ENCODE measurements around the gene CEP78.
"Not testable (repeated sequence)": the region's sequence is repeated elsewhere in the genome, so short reads cannot be mapped to it uniquely, and the experiment has no call there.

CEP78 gene

GRCh38 chr9:78235762-78236550 is at the start of gene CEP78:
Gene CEP78, plus strand, starts transcription at chr9:78236075. Its CDS starts 276 bp downstream, at chr9:78236351.
- Histone ChIP-seq H3K4me1 (peaks cover 28% of the 10 kb centered on the region), H3K9me3 (no peaks in the 10 kb centered on the region; the same call in 1 of the 2 replicates), H3K36me3 (replicated peaks) (peaks cover 12% of the 10 kb centered on the region), H3K27me3 (ENCODE audit: low read depth) (no peaks in the 10 kb centered on the region), H3K4me3 (peak within 1 kb of the TSS; percentile 73)
- peak; percentile 92 to 95 for DNase-seq (ENCODE audit: low spot score in 2 of 2)
- in situ Hi-C loops (cut with MboI; ENCODE audit: low sequenced_read_pairs), result no loop called here

DNA sequence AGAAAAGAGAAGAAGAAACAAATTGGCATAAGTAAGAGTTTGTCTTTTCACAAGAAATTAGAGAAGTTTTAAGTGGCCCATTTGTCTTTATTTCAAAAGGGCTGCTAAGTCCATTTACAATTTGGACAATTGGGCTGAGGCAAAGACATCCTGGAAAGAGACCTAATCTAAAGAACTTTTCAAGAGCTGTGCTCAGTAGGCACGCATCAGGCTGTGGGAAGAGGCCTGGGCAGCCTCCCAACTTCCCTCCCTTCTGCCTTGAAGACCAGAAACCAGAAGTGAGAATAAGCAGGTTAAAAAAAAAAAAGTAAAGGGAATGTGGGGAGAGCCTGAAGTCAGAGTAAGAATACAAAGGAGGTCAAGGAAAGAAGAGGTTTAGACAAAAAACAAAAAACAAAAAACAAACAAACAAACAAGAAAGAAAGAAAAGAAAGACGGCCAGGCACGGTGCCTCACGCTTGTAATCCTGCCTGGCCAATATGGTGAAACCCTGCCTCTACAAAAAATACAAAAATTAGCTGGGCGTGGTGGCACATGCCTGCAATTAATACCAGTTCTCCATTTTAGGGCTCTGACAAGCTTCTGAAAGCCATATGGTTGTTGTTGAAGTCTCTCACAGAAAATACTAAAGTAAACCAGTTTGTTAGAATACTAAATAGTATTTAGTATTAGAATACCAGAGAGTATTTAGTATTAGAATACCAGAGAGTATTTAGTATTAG is 48.0 kb upstream of the CEP78 start:
- H3K4me3 ChIP-seq, result no peak overlapping the region
- peaks cover 16% of the 10 kb centered on the region for H3K4me1 ChIP-seq
- in situ Hi-C loops (cut with MboI; ENCODE audit: low sequenced_read_pairs), result no loop called here
- no peaks in the 10 kb centered on the region for H3K27me3 ChIP-seq (ENCODE audit: low read depth)
- H3K36me3 ChIP-seq (replicated peaks), result no peaks in the 10 kb centered on the region
- peak; percentile 62 to 65 for DNase-seq (ENCODE audit: low spot score in 2 of 2)
- no peaks in the 10 kb centered on the region for H3K9me3 ChIP-seq

GRCh38 chr9:78188594-78188993 is 47.3 kb upstream of the CEP78 start:
- in situ Hi-C loops (cut with MboI; ENCODE audit: low sequenced_read_pairs), result no loop called here
- H3K27me3 ChIP-seq (ENCODE audit: low read depth), result no peaks in the 10 kb centered on the region

GRCh38 chr9:78189001-78189400 is 46.9 kb upstream of the CEP78 start:
- Histone ChIP-seq H3K9me3 (no peaks in the 10 kb centered on the region), H3K36me3 (replicated peaks) (no peaks in the 10 kb centered on the region), H3K4me1 (peaks cover 16% of the 10 kb centered on the region), H3K4me3 (no peak overlapping the region), H3K27me3 (ENCODE audit: low read depth) (no peaks in the 10 kb centered on the region)
- in situ Hi-C loops (cut with MboI; ENCODE audit: low sequenced_read_pairs), result no loop called here
- DNase-seq (ENCODE audit: low spot score in 2 of 2), result no peak

More at GRCh38 chr9:78188594-78188993, 47.3 kb upstream of the CEP78 start:
- peaks cover 16% of the 10 kb centered on the region for H3K4me1 ChIP-seq
- no peak overlapping the region for H3K4me3 ChIP-seq
- peak; percentile 28 to 74 for DNase-seq (ENCODE audit: low spot score in 2 of 2)
- no peaks in the 10 kb centered on the region for H3K36me3 ChIP-seq (replicated peaks)
- H3K9me3 ChIP-seq, result no peaks in the 10 kb centered on the region

- Histone ChIP-seq H3K4me3 (no peak overlapping the region), H3K9me3 (no peaks in the 10 kb centered on the region), H3K4me1 (peaks cover 16% of the 10 kb centered on the region), H3K27me3 (ENCODE audit: low read depth) (no peaks in the 10 kb centered on the region), H3K36me3 (replicated peaks) (no peaks in the 10 kb centered on the region)
- no peak for DNase-seq (ENCODE audit: low spot score in 2 of 2)
- in situ Hi-C loops (cut with MboI; ENCODE audit: low sequenced_read_pairs), result no loop called here
Observed at GRCh38 chr9:78189461-78189860, 46.4 kb upstream of the CEP78 start.

DNA sequence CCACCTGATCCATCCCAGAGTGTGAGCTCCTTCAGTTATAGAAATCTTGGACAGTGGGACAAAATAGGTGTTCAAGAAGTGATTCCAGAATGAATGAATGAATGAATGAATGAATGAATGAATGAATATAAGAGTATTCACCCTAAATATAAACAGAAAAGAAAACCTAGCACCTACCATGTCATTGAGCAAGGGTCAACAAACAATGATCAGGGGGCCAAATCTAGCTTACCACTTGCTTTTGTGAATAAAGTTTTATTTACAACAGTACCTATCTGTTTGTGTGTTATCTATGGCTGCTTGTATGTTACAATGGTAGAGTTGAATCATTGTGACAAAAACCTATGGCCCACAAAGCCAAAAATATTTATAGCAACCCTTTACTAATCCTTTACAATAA is 43.9 kb upstream of the CEP78 start:
- H3K4me1 ChIP-seq, result peaks cover 15% of the 10 kb centered on the region
- in situ Hi-C loops (cut with MboI; ENCODE audit: low sequenced_read_pairs), result no loop called here

GRCh38 chr9:78196258-78196657 is 39.6 kb upstream of the CEP78 start:
- Histone ChIP-seq H3K9me3 (no peaks in the 10 kb centered on the region), H3K4me1 (no peaks in the 10 kb centered on the region), H3K4me3 (no peak overlapping the region), H3K36me3 (replicated peaks) (no peaks in the 10 kb centered on the region), H3K27me3 (ENCODE audit: low read depth) (no peaks in the 10 kb centered on the region)
- DNase-seq (ENCODE audit: low spot score in 2 of 2), result no peak
- in situ Hi-C loops (cut with MboI; ENCODE audit: low sequenced_read_pairs), result no loop called here

More for the DNA sequence above, 43.9 kb upstream of the CEP78 start:
- Histone ChIP-seq H3K36me3 (replicated peaks) (no peaks in the 10 kb centered on the region), H3K27me3 (ENCODE audit: low read depth) (no peaks in the 10 kb centered on the region), H3K4me3 (no peak overlapping the region), H3K9me3 (no peaks in the 10 kb centered on the region)
- no peak for DNase-seq (ENCODE audit: low spot score in 2 of 2)

- H3K4me3 ChIP-seq; H3K4me1 ChIP-seq; H3K9me3 ChIP-seq; H3K27me3 ChIP-seq (ENCODE audit: low read depth); in situ Hi-C loops (cut with MboI; ENCODE audit: low sequenced_read_pairs); DNase-seq (ENCODE audit: low spot score in 2 of 2); H3K36me3 ChIP-seq (replicated peaks): not testable (repeated sequence)
Observed at GRCh38 chr9:78201158-78201777, 34.6 kb upstream of the CEP78 start.

- no peaks in the 10 kb centered on the region for H3K27me3 ChIP-seq (ENCODE audit: low read depth)
- no peaks in the 10 kb centered on the region for H3K9me3 ChIP-seq
- in situ Hi-C loops (cut with MboI; ENCODE audit: low sequenced_read_pairs), result no loop called here
- no peak overlapping the region for H3K4me3 ChIP-seq
- H3K4me1 ChIP-seq, result no peaks in the 10 kb centered on the region
- no peaks in the 10 kb centered on the region for H3K36me3 ChIP-seq (replicated peaks)
- DNase-seq (ENCODE audit: low spot score in 2 of 2), result no peak
Observed at GRCh38 chr9:78207319-78207718, 28.6 kb upstream of the CEP78 start.

- Histone ChIP-seq H3K36me3 (replicated peaks) (no peaks in the 10 kb centered on the region), H3K9me3 (no peaks in the 10 kb centered on the region), H3K27me3 (ENCODE audit: low read depth) (no peaks in the 10 kb centered on the region), H3K4me1 (peaks cover under 1% of the 10 kb centered on the region), H3K4me3 (no peak overlapping the region)
- no peak for DNase-seq (ENCODE audit: low spot score in 2 of 2)
- in situ Hi-C loops (cut with MboI; ENCODE audit: low sequenced_read_pairs), result no loop called here
Observed at GRCh38 chr9:78207901-78208300, 28.0 kb upstream of the CEP78 start.

DNA sequence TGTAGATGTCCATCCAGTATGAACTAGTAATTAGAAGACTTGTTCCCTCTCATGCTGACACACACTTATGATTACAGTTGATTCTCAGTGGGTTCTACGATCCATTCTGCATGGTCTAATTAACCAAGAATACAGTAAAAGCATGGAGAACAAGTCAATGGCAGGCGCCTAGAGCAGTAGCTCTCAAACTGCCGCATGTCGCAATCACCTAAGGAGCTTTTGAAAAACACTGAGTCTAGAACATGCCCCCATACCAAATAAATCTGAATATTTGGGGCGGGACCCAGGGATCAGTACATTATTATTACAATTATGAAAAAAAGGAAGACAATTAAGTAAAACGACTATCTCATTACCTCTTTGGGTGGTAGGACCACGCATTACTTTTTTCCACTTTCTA is 26.7 kb upstream of the CEP78 start:
- H3K9me3 ChIP-seq, result no peaks in the 10 kb centered on the region
- no peaks in the 10 kb centered on the region for H3K36me3 ChIP-seq (replicated peaks)
- H3K4me1 ChIP-seq, result peaks cover 10% of the 10 kb centered on the region
- H3K4me3 ChIP-seq, result no peak overlapping the region
- H3K27me3 ChIP-seq (ENCODE audit: low read depth), result no peaks in the 10 kb centered on the region
- in situ Hi-C loops (cut with MboI; ENCODE audit: low sequenced_read_pairs), result no loop called here
- no peak for DNase-seq (ENCODE audit: low spot score in 2 of 2)

GRCh38 chr9:78210841-78211301 is 25.0 kb upstream of the CEP78 start:
- no peak for DNase-seq (ENCODE audit: low spot score in 2 of 2)
- Histone ChIP-seq H3K36me3 (replicated peaks) (no peaks in the 10 kb centered on the region), H3K9me3 (no peaks in the 10 kb centered on the region), H3K4me1 (peaks cover 10% of the 10 kb centered on the region), H3K27me3 (ENCODE audit: low read depth) (no peaks in the 10 kb centered on the region), H3K4me3 (no peak overlapping the region)
- in situ Hi-C loops (cut with MboI; ENCODE audit: low sequenced_read_pairs), result no loop called here

DNA sequence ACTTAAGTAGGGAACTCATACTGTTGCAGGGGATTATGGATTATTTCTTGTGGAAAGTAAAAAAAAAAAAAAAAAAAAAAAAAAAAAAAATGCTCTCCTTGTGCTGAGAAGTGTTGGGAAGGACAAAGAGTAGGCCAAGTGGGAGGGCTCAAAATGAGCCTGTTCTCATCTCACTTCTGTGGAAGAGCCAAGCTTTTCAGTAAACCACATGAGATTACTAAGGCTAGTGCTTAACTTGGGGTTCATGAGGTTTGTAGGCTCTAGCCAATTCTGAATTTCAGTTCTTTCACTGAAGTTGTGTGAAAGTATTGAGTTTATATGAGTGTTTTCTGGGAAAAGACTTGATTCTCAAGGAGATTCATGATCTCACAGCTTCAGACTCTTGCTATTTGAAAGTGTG is 23.0 kb upstream of the CEP78 start:
- in situ Hi-C loops (cut with MboI; ENCODE audit: low sequenced_read_pairs), result no loop called here
- H3K27me3 ChIP-seq (ENCODE audit: low read depth), result no peaks in the 10 kb centered on the region
- DNase-seq (ENCODE audit: low spot score in 2 of 2), result no peak
- H3K36me3 ChIP-seq (replicated peaks), result no peaks in the 10 kb centered on the region
- H3K4me3 ChIP-seq, result no peak overlapping the region
- H3K4me1 ChIP-seq, result peaks cover 10% of the 10 kb centered on the region
- H3K9me3 ChIP-seq, result no peaks in the 10 kb centered on the region

DNA sequence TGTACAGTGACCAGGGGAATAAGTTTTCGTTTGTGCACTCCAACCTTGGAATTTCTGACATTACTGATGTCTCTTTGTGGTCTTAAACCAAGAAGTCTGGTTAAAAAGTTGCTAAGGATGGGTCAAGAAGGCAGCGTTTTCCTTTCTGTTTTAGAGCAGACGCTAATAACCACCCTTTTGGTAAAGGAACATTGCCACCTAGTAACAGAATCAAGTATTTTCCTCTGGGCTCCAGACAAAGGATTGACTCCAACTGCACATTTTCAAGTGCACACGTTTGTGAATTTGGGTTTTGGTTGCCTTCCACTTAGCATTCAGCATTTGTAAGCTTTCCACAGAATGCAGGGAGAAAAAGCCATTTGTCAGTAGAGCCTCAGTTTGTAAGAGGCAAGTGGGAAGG is 22.2 kb upstream of the CEP78 start:
- H3K4me1 ChIP-seq, result peaks cover 10% of the 10 kb centered on the region
- H3K9me3 ChIP-seq, result no peaks in the 10 kb centered on the region
- in situ Hi-C loops (cut with MboI; ENCODE audit: low sequenced_read_pairs), result no loop called here
- no peak overlapping the region for H3K4me3 ChIP-seq
- H3K36me3 ChIP-seq (replicated peaks), result no peaks in the 10 kb centered on the region
- no peak for DNase-seq (ENCODE audit: low spot score in 2 of 2)
- H3K27me3 ChIP-seq (ENCODE audit: low read depth), result no peaks in the 10 kb centered on the region
